GM12878 (cell line): ENCODE results near the gene PDE11A. TPM values are rescaled to one million over a fixed set of nuclear protein-coding genes. Genes with fewer than 3 reads are reported as not detected.

Source experiments
- ATAC-seq: fragments of 200-7000 bp; cut with Tn5 transposase; 3 replicates; pipeline ENCODE4 v1.9.1; 2020; ENCODE audit warnings: mild to moderate bottlenecking, moderate library complexity
- BruUV-seq: library from RNA; stranded (reverse); fragments of 400-500 nt; replicated peaks from 2 replicates; lab custom pipeline; 2021; lab: Mats Ljungman, UMichigan
- CTCF ChIA-PET: fragments of 300-600 bp; sonication (Branson Sonifier 250); formaldehyde crosslinking; extraction: SDS; loops from one replicate; lab custom pipeline; 2021; ENCODE audit warnings: inconsistent platforms; lab: Yijun Ruan, JAX
- POLR2A ChIA-PET: fragments of 350-600 bp; formaldehyde crosslinking; extraction: SDS; loops from one replicate; lab custom pipeline; 2021; ENCODE audit warnings: inconsistent platforms; lab: Charles Lee
- RAD21 ChIA-PET: fragments of 300-600 bp; sonication (Branson Sonifier 250); formaldehyde crosslinking; loops from one replicate; lab custom pipeline; 2023; ENCODE audit warnings: antibody characterized with exemption; ENCODE audit not compliant: unreplicated experiment; lab: Charles Lee
- SMC1A ChIA-PET: fragments of 300-600 bp; sonication (Branson Sonifier 250); formaldehyde crosslinking; loops from one replicate; lab custom pipeline; 2023; ENCODE audit not compliant: unreplicated experiment, uncharacterized antibody; lab: Charles Lee
- DNase-seq: peaks from one replicate; pipeline ENCODE4 v3.0.0-alpha.2; 2011; ENCODE audit warnings: low read depth, low spot score
- FAIRE-seq: peaks from 3 replicates; lab custom pipeline; 2011; peaks lifted over from hg19 to GRCh38; lab: Jason Lieb, UNC
- H2AFZ ChIP-seq: 2 replicates; pipeline ENCODE4 v1.6.0; 2011; ENCODE audit warnings: low read depth, low read length, control low read depth; ENCODE audit not compliant: control insufficient read depth
- H3K27ac ChIP-seq: 2 replicates; pipeline ENCODE4 v1.5.1; 2011; ENCODE audit warnings: control low read depth; ENCODE audit not compliant: control insufficient read depth, insufficient read depth
- H3K27me3 ChIP-seq, 2 experiments: replicated peaks in 1 of 2; 2 replicates each; pipeline versions ENCODE4 v1.6.0 to v1.6.1; 2011; ENCODE audit warnings: low read length in 1 of 2; ENCODE audit not compliant: control insufficient read depth in 2 of 2, insufficient read depth in 2 of 2
- H3K36me3 ChIP-seq, 2 experiments: 2 replicates each; pipeline ENCODE4 v1.5.1; 2011; ENCODE audit warnings: low read length in 1 of 2; ENCODE audit not compliant: control insufficient read depth in 2 of 2, insufficient read depth in 2 of 2
- H3K4me1 ChIP-seq: 2 replicates; pipeline ENCODE4 v1.6.1; 2011; ENCODE audit warnings: mild to moderate bottlenecking, low read length, moderate library complexity, mixed read lengths; ENCODE audit not compliant: control insufficient read depth, insufficient read depth
- H3K4me2 ChIP-seq: 2 replicates; pipeline ENCODE4 v1.6.0; 2011; ENCODE audit warnings: control low read depth; ENCODE audit not compliant: control insufficient read depth, insufficient read depth
- H3K4me3 ChIP-seq: fragments of 200-600 bp; sonication (generic); 2 replicates; pipeline ENCODE4 v1.5.1; 2016
- H3K79me2 ChIP-seq: 2 replicates; pipeline ENCODE4 v1.6.0; 2011; ENCODE audit warnings: low read length; ENCODE audit not compliant: control insufficient read depth, insufficient read depth
- H3K9ac ChIP-seq: 2 replicates; pipeline ENCODE4 v1.8.0; 2011; ENCODE audit warnings: low read length, control low read depth, mixed read lengths; ENCODE audit not compliant: control insufficient read depth, insufficient read depth
- H3K9me3 ChIP-seq: replicated peaks from 3 replicates; pipeline ENCODE4 v1.5.1; 2011; ENCODE audit warnings: mild to moderate bottlenecking, low read length; ENCODE audit not compliant: control insufficient read depth, insufficient read depth
- H4K20me1 ChIP-seq: 2 replicates; pipeline ENCODE4 v1.6.0; 2011; ENCODE audit not compliant: control insufficient read depth, insufficient read depth
- ASH2L ChIP-seq: fragments of 300-600, 200-600 bp; sonication (generic); IDR thresholded peaks from 2 replicates; pipeline ENCODE4 v1.6.1; 2017; ENCODE audit warnings: low read depth, mild to moderate bottlenecking, borderline replicate concordance
- BACH1 ChIP-seq: fragments of 450-650 bp; IDR thresholded peaks from 2 replicates; pipeline ENCODE4 v1.6.1; 2017; ENCODE audit warnings: mild to moderate bottlenecking, borderline replicate concordance
- CREB1 ChIP-seq: IDR thresholded peaks from 2 replicates; pipeline ENCODE4 v1.6.1; 2012; ENCODE audit warnings: low read depth, mild to moderate bottlenecking, inconsistent platforms
- EGR1 ChIP-seq, 2 experiments: IDR thresholded peaks; 1 replicate in 1 of 2; 2 replicates in 1 of 2; pipeline ENCODE4 v1.6.1; 2011 to 2012; ENCODE audit warnings: low read depth in 2 of 2, low read length in 2 of 2, borderline replicate concordance in 1 of 2, mild to moderate bottlenecking in 1 of 2, moderate library complexity in 1 of 2
- HDAC2 ChIP-seq: fragments of 200-600 bp; sonication (generic); IDR thresholded peaks from 2 replicates; pipeline ENCODE4 v1.6.1; 2017
- IKZF2 ChIP-seq, 2 experiments: fragments of 450-650 bp; IDR thresholded peaks; 2 replicates each; pipeline ENCODE4 v1.6.1; 2017; ENCODE audit warnings: mild to moderate bottlenecking in 2 of 2, moderate library complexity in 2 of 2
- IRF4 ChIP-seq: IDR thresholded peaks from 2 replicates; pipeline ENCODE4 v1.6.1; 2011; ENCODE audit warnings: low read depth, low read length
- JUNB ChIP-seq: IDR thresholded peaks from 2 replicates; pipeline ENCODE4 v1.6.1; 2016; ENCODE audit warnings: antibody characterized with exemption, mild to moderate bottlenecking
- MTA3 ChIP-seq: IDR thresholded peaks from 2 replicates; pipeline ENCODE4 v1.6.1; 2012; ENCODE audit warnings: low read length, inconsistent platforms, borderline replicate concordance
- REST ChIP-seq: IDR thresholded peaks from 2 replicates; pipeline ENCODE4 v1.6.1; 2012; ENCODE audit warnings: mild to moderate bottlenecking, low read depth, low read length
- RFX5 ChIP-seq: IDR thresholded peaks from 2 replicates; pipeline ENCODE4 v1.6.1; 2011; ENCODE audit warnings: low read depth, low read length, improper control_type of control experiment
- RUNX3 ChIP-seq: IDR thresholded peaks from 2 replicates; pipeline ENCODE4 v1.6.1; 2012; ENCODE audit warnings: low read length, inconsistent platforms
- SIX5 ChIP-seq: IDR thresholded peaks from 2 replicates; pipeline ENCODE4 v1.6.1; 2011; ENCODE audit warnings: mild to moderate bottlenecking, low read depth, low read length, moderate library complexity; ENCODE audit not compliant: severe bottlenecking
- SPI1 ChIP-seq: IDR thresholded peaks from 2 replicates; pipeline ENCODE4 v1.6.1; 2011; ENCODE audit warnings: low read depth, mild to moderate bottlenecking, low read length, moderate library complexity, borderline replicate concordance; ENCODE audit not compliant: insufficient read depth
- TCF3 ChIP-seq: IDR thresholded peaks from 2 replicates; pipeline ENCODE4 v1.6.1; 2012; ENCODE audit warnings: low read depth, mild to moderate bottlenecking, low read length, borderline replicate concordance; ENCODE audit not compliant: insufficient read depth
- WRNIP1 ChIP-seq: IDR thresholded peaks from 2 replicates; pipeline ENCODE4 v1.6.1; 2011; ENCODE audit warnings: low read depth, low read length, improper control_type of control experiment, borderline replicate concordance
- ZBED1 ChIP-seq: IDR thresholded peaks from 2 replicates; pipeline ENCODE4 v1.6.1; 2016; ENCODE audit warnings: borderline replicate concordance
- ZNF207 ChIP-seq: fragments of 450-650 bp; IDR thresholded peaks from 2 replicates; pipeline ENCODE4 v1.6.1; 2014; ENCODE audit warnings: antibody characterized with exemption, mild to moderate bottlenecking, borderline replicate concordance
- ZNF274 ChIP-seq: IDR thresholded peaks from one replicate; pipeline ENCODE4 v1.8.0; 2011; ENCODE audit not compliant: insufficient read length, insufficient read depth
- WGBS: methylation state at CpG from one replicate; pipeline ENCODE4 v1.1.6; 2016; ENCODE audit warnings: low lambda C conversion rate; ENCODE audit not compliant: insufficient replicate concordance, insufficient coverage; ENCODE audit errors: missing lambda C conversion rate; 5-methylcytosine and 5-hydroxymethylcytosine counted together
- in situ Hi-C: fragments of 300-500 bp; cut with MboI; formaldehyde crosslinking; loops from 9 replicates; pipeline ENCODE4 v1.14.3; 2018; ENCODE audit warnings: mixed read lengths
- intact Hi-C: fragments of 100-400 bp; cut with micrococcal nuclease; formaldehyde crosslinking; loops from one replicate; pipeline ENCODE4 v1.14.2; 2022; ENCODE audit not compliant: unreplicated experiment
- polyA plus RNA-seq, 11 experiments: library from polyadenylated mRNA; depleted of rRNA in 4 of 11; unstranded in 6 of 11; stranded (reverse) in 5 of 11; fragments of >200 nt; fragmentation: Nextera tagmentation in 4 of 11; fragmentation: Illumina TruSeq in 1 of 11; extraction: Ambion mirVana in 4 of 11; extraction: Trizol in 1 of 11; gene quantifications; 1 replicate in 1 of 11; 2 replicates in 10 of 11; pipeline versions ENCODE4 v1.2.1 to v1.2.3, GENCODE V29; 2011 to 2016; ENCODE audit warnings: inconsistent platforms in 2 of 11, missing spikeins in 2 of 11, low read depth in 1 of 11
- total RNA-seq, 4 experiments: library from RNA; depleted of rRNA in 3 of 4; stranded (reverse); fragments of >200 nt in 3 of 4; fragmentation: Illumina TruSeq in 1 of 4; extraction: Trizol in 1 of 4; gene quantifications; 2 replicates each; pipeline versions ENCODE4 v1.2.1 to v1.2.3, GENCODE V29; 2013 to 2021

Gene PDE11A
- total and polyA plus RNA-seq, 10 of the 15 experiments (the other 5 are each of a cell fraction or from before 2014, with no cell fraction given): 0.01 to 0.17 (median 0.06) TPM; not detected in 5

GRCh38 chr2:177984749-177985148, 87.8 kb downstream of the PDE11A start:
- H3K79me2 ChIP-seq: no peaks in the 10 kb centered on the region
- no peak for FAIRE-seq
- no peak overlapping the region for H2AFZ ChIP-seq
- in situ Hi-C loops: no loop called here
- no peaks in the 10 kb centered on the region for H3K27me3 ChIP-seq
- no peak overlapping the region for H3K9ac ChIP-seq
- no peaks in the 10 kb centered on the region for H4K20me1 ChIP-seq
- no peaks in the 10 kb centered on the region for H3K36me3 ChIP-seq
- H3K9me3 ChIP-seq: no peaks in the 10 kb centered on the region
- TF ChIP-seq SPI1 (no peak), RFX5 (no peak), RUNX3 (no peak), ZBED1 (no peak), REST (no peak), TCF3 (no peak), EGR1 (IDR thresholded peaks at IDR 0.05; ENCODE audit: borderline replicate concordance in 1 of 2, low read depth in 2 of 2, low read length in 2 of 2) (no peak), ASH2L (no peak), IKZF2 (IDR thresholded peaks at IDR 0.05) (no peak), CREB1 (no peak), WRNIP1 (no peak), BACH1 (no peak), HDAC2 (no peak), ZNF274 (no peak), SIX5 (no peak), MTA3 (no peak), JUNB (no peak), ZNF207 (no peak), IRF4 (no peak)
- WGBS: 0% methylated on average over 1 of the region's 1 CpG
- H3K4me3 ChIP-seq: no peak overlapping the region
- ChIA-PET POLR2A (no interaction called here), SMC1A (interaction anchor here (0.7 to 1.2 kb wide), 3 partner anchors 24 to 434 kb away, joined by 3 read pairs; no protein-coding TSS in a partner anchor), RAD21 (no interaction called here), CTCF (interaction anchor here (0.7 to 4.3 kb wide), 4 partner anchors 10 to 574 kb away, joined by 3 to 29 read pairs (median 6); no protein-coding TSS in a partner anchor)
- no peaks in the 10 kb centered on the region for H3K4me1 ChIP-seq
- no peak for ATAC-seq
- BruUV-seq: no TSS peak
- DNase-seq: no peak
- H3K4me2 ChIP-seq: no peak overlapping the region
- intact Hi-C loops: no loop called here
- no peak overlapping the region for H3K27ac ChIP-seq
